ENCODE results near the gene TLE6.

The TLE6 gene

DNA sequence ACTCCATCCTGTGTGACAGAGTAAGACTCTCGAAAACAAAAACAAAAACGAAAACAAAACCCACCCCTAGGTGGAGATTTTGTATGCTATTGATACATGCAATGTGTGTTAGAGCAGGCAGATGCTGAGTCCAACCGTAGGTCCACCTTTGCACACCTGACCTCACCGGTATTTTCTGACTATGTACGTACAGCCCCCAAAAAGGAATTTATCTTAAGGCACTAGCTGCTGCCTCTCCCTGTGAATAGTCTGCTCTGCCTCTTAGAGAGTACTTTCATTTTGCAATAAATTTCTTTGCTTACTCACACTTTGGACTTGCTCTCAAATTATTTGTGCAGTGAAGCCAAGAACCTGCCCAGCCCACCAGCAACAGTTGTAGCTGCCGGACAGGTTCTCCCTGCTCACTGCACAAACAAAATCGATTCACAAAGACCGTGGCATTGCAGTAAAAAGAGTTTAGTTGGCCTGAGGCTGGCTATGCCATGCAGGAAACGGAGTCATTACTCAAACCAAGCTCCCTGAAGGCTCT, 24.3 kb upstream of the TLE6 start:
- peak overlapping the region; percentile 41; the same call in 1 of the 2 replicates for H2AFZ ChIP-seq (ENCODE audit: low read length)
- H3K79me2 ChIP-seq (ENCODE audit: insufficient read depth, low read length): peaks cover 13% of the 10 kb centered on the region
- H4K20me1 ChIP-seq (ENCODE audit: insufficient read depth, low read length, poor library complexity, severe bottlenecking): no peaks in the 10 kb centered on the region
- no peaks in the 10 kb centered on the region for H3K27me3 ChIP-seq (ENCODE audit: insufficient read depth, low read length, poor library complexity, severe bottlenecking)
- no peak overlapping the region for H3K4me3 ChIP-seq (ENCODE audit: low read length, poor library complexity, severe bottlenecking)
- H3K9me2 ChIP-seq (replicated peaks; ENCODE audit: low read depth, low read length): no peaks in the 10 kb centered on the region
- H3K4me1 ChIP-seq (ENCODE audit: insufficient read depth, low read length, poor library complexity, severe bottlenecking): peaks cover 7% of the 10 kb centered on the region
- no peak overlapping the region for H3K4me2 ChIP-seq (ENCODE audit: low read depth, low read length, poor library complexity, severe bottlenecking)
- TF ChIP-seq EZH2phosphoT487 (IDR thresholded peaks at IDR 0.05; ENCODE audit: borderline replicate concordance): no peak
- TF ChIP-seq, protein P1, sequence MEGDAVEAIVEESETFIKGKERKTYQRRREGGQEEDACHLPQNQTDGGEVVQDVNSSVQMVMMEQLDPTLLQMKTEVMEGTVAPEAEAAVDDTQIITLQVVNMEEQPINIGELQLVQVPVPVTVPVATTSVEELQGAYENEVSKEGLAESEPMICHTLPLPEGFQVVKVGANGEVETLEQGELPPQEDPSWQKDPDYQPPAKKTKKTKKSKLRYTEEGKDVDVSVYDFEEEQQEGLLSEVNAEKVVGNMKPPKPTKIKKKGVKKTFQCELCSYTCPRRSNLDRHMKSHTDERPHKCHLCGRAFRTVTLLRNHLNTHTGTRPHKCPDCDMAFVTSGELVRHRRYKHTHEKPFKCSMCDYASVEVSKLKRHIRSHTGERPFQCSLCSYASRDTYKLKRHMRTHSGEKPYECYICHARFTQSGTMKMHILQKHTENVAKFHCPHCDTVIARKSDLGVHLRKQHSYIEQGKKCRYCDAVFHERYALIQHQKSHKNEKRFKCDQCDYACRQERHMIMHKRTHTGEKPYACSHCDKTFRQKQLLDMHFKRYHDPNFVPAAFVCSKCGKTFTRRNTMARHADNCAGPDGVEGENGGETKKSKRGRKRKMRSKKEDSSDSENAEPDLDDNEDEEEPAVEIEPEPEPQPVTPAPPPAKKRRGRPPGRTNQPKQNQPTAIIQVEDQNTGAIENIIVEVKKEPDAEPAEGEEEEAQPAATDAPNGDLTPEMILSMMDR (conservative IDR thresholded peaks at IDR 0.05; ENCODE audit: low read length): no peak
- H3F3A ChIP-seq (ENCODE audit: low read depth): no peaks in the 10 kb centered on the region
- H3K9ac ChIP-seq (ENCODE audit: low read depth, low read length, poor library complexity, severe bottlenecking): no peak overlapping the region
- H3K9me3 ChIP-seq (ENCODE audit: insufficient read depth, low read depth, low read length): no peaks in the 10 kb centered on the region
- H3K36me3 ChIP-seq (ENCODE audit: insufficient read depth, low read length): no peaks in the 10 kb centered on the region

DNA sequence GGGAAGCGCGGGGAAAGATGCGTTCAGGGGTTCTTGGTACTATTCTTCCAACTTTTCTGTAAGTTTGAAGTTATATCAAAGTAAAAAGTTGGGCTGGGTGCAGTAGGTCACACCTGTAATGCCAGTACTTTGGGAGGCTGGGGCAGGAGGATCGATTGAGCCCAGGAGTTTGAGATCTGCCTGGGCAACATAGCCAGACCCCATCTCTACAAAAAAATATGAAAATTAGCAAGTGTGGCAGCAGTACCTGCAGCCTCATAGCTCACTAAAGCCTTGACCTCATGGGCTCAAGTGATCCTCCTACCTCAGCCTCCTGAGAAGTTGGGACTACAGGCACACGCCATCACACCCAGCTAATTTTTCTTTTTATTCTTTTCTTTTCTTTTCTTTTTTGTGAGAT, 20.2 kb upstream of the TLE6 start:
- H3F3A ChIP-seq (ENCODE audit: low read depth): no peaks in the 10 kb centered on the region
- no peaks in the 10 kb centered on the region for H3K9me2 ChIP-seq (replicated peaks; ENCODE audit: low read depth, low read length)
- no peak overlapping the region for H3K4me2 ChIP-seq (ENCODE audit: low read depth, low read length, poor library complexity, severe bottlenecking)
- no peaks in the 10 kb centered on the region for H3K36me3 ChIP-seq (ENCODE audit: insufficient read depth, low read length)
- no peak overlapping the region for H2AFZ ChIP-seq (ENCODE audit: low read length)
- no peak for TF ChIP-seq EZH2phosphoT487 (IDR thresholded peaks at IDR 0.05; ENCODE audit: borderline replicate concordance)
- TF ChIP-seq, protein P1 (conservative IDR thresholded peaks at IDR 0.05; ENCODE audit: low read length): no peak
- no peak overlapping the region for H3K4me3 ChIP-seq (ENCODE audit: low read length, poor library complexity, severe bottlenecking)
- no peaks in the 10 kb centered on the region for H3K4me1 ChIP-seq (ENCODE audit: insufficient read depth, low read length, poor library complexity, severe bottlenecking)
- no peak overlapping the region for H3K9ac ChIP-seq (ENCODE audit: low read depth, low read length, poor library complexity, severe bottlenecking)
- H4K20me1 ChIP-seq (ENCODE audit: insufficient read depth, low read length, poor library complexity, severe bottlenecking): no peaks in the 10 kb centered on the region
- H3K79me2 ChIP-seq (ENCODE audit: insufficient read depth, low read length): no peaks in the 10 kb centered on the region
- H3K27me3 ChIP-seq (ENCODE audit: insufficient read depth, low read length, poor library complexity, severe bottlenecking): no peaks in the 10 kb centered on the region
- no peaks in the 10 kb centered on the region for H3K9me3 ChIP-seq (ENCODE audit: insufficient read depth, low read depth, low read length)

DNA sequence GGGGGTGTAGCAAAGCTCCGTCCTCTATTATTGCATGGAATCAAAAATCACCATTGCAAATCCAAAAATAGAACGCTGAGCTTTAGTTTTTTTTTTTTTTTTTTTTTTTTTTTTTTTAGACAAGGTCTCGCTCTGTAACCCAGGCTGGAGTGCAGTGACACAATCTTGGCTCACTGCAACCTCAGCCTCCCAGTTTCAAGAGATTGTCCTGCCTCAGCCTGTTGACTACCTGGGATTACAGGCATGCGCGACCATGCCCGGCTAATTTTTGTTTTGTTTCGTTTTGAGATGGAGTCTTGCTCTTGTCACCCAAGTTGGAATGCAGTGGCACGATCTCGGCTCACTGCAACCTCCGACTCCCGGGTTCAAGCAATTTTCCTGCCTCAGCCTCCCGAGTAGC, 17.2 kb upstream of the TLE6 start:
- Histone ChIP-seq H3K4me1 (ENCODE audit: insufficient read depth, low read length, poor library complexity, severe bottlenecking) (no peaks in the 10 kb centered on the region), H3K9ac (ENCODE audit: low read depth, low read length, poor library complexity, severe bottlenecking) (no peak overlapping the region), H2AFZ (ENCODE audit: low read length) (no peak overlapping the region), H3K4me3 (ENCODE audit: low read length, poor library complexity, severe bottlenecking) (no peak overlapping the region), H3F3A (ENCODE audit: low read depth) (no peaks in the 10 kb centered on the region), H3K9me2 (replicated peaks; ENCODE audit: low read depth, low read length) (no peaks in the 10 kb centered on the region), H3K9me3 (ENCODE audit: insufficient read depth, low read depth, low read length) (no peaks in the 10 kb centered on the region), H4K20me1 (ENCODE audit: insufficient read depth, low read length, poor library complexity, severe bottlenecking) (no peaks in the 10 kb centered on the region), H3K36me3 (ENCODE audit: insufficient read depth, low read length) (no peaks in the 10 kb centered on the region), H3K79me2 (ENCODE audit: insufficient read depth, low read length) (no peaks in the 10 kb centered on the region), H3K4me2 (ENCODE audit: low read depth, low read length, poor library complexity, severe bottlenecking) (no peak overlapping the region), H3K27me3 (ENCODE audit: insufficient read depth, low read length, poor library complexity, severe bottlenecking) (no peaks in the 10 kb centered on the region)
- no peak for TF ChIP-seq EZH2phosphoT487 (IDR thresholded peaks at IDR 0.05; ENCODE audit: borderline replicate concordance)
- TF ChIP-seq, protein P1 (conservative IDR thresholded peaks at IDR 0.05; ENCODE audit: low read length): no peak
